NCI-H774 (cell line): ENCODE data around the gene OR51S1.
"Not testable (repeated sequence)": the region's sequence is repeated elsewhere in the genome, so short reads cannot be mapped to it uniquely, and the experiment has no call there.

ENCODE experiments used
- DNase-seq: peaks from one replicate; lab custom pipeline; 2025; lab: John Stamatoyannopoulos, UW

The OR51S1 gene

DNA sequence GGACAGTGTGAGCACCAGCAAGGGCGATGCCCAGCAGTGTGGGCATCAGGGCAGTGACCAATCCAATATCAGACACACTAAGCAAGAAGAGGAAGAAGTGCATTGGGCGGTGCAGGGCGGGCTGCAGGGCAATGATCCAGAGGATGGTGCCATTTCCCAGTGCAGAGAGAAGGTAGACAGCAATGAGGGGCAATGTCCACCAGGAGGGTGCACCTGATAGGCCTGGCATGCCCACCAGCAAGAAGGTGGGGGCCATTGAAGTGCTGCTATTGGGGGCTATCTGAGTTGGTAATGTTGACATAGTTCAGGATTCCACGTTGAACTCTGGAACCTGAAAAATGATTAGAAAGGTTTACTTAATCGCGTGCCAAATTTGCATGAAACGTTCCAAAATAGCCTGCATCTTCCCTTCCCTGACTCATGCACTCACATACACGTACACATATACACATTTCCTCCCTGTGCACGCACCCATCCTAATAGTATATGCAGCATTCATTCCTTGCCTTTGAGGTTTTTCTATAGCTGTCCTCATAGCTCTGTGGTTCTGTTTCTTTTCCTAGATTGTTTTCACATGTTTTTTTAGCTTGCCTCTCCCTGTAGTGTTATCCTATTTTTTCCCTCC is at the start of gene OR51S1:
TSS of gene OR51S1 (minus strand) at position 301 of the 625 bp plus-strand sequence. CDS start at position 301, 0 bp downstream.
- no peak for DNase-seq

GRCh38 chr11:4891996-4892640 is 43.1 kb upstream of the OR51S1 start:
- DNase-seq = no peak

- no peak for DNase-seq
Observed at GRCh38 chr11:4890279-4890678, 41.3 kb upstream of the OR51S1 start.

GRCh38 chr11:4887591-4887990 is 38.6 kb upstream of the OR51S1 start:
- DNase-seq = no peak

DNA sequence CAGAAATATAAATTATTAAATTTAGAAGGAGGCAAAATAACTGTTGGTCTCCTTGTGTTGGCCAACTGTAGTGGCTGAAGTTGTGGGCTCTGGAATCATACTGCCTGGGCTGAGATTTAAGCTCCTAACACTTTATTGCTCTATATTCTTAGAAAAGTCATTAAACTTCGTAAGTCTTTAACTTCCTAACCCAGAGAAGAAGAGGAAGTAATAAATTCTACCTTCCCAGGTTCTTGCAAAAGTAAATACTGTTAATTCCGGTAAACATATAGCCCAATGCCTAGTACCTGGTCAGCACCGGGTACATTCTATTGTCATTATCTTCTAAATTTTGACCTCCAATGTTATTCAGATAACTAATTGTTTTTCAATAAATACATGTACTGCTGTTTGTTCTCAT is 37.2 kb upstream of the OR51S1 start:
- DNase-seq = no peak

DNA sequence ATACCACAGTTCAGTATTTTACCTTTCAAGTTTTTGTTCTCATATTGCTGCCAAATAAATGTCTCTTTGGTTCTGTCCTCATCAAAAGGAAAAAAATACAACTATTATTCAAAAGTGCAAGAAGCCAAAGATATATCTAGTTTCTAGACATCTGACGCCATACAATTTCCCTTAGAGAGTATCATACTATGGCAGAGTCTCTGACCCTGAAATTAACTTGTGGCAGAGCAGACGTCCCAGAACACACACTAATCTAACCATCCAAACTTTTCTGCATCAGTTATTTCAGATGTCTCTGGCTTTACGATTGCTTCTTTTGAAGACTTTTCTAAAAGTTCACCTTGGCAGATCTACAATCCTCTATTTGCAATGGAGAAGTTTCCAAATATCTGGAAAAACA is 35.4 kb upstream of the OR51S1 start:
- no peak for DNase-seq

DNA sequence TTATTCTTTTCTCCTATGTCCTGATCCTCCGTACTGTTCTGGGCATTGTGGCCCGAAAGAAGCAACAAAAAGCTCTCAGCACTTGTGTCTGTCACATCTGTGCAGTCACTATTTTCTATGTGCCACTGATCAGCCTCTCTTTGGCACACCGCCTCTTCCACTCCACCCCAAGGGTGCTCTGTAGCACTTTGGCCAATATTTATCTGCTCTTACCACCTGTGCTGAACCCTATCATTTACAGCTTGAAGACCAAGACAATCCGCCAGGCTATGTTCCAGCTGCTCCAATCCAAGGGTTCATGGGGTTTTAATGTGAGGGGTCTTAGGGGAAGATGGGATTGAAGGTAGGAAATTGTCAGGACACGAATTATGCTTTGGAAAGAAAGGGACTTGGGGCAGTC is 33.5 kb upstream of the OR51S1 start:
- no peak for DNase-seq

DNA sequence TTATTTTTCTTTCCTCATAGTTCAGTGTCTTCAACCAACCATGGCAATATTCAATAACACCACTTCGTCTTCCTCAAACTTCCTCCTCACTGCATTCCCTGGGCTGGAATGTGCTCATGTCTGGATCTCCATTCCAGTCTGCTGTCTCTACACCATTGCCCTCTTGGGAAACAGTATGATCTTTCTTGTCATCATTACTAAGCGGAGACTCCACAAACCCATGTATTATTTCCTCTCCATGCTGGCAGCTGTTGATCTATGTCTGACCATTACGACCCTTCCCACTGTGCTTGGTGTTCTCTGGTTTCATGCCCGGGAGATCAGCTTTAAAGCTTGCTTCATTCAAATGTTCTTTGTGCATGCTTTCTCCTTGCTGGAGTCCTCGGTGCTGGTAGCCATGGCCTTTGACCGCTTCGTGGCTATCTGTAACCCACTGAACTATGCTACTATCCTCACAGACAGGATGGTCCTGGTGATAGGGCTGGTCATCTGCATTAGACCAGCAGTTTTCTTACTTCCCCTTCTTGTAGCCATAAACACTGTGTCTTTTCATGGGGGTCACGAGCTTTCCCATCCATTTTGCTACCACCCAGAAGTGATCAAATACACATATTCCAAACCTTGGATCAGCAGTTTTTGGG is 33.0 kb upstream of the OR51S1 start, which contains the start of gene OR51T1:
TSS of gene OR51T1 (plus strand) at position 41 of the 641 bp plus-strand sequence. CDS start at position 41, 0 bp downstream.
- no peak for DNase-seq

DNA sequence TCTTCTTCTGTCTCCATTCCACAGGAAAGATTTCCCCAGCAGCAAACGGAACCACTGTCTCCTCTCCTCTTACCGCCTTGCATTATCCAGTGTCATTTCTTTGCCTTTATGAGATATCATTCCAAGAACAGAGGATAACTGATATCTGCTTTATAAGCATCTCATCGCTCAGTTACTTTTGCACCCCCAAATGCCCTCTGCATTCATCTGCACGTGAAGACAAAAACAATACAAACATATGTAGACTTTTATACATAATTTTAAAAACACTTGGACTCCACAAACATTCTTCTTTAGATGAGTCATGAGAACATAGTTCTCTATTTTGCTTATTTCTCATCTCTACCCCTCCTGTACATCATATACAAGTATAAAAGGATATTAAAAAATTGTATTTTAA is 32.2 kb upstream of the OR51S1 start:
- no peak for DNase-seq

DNA sequence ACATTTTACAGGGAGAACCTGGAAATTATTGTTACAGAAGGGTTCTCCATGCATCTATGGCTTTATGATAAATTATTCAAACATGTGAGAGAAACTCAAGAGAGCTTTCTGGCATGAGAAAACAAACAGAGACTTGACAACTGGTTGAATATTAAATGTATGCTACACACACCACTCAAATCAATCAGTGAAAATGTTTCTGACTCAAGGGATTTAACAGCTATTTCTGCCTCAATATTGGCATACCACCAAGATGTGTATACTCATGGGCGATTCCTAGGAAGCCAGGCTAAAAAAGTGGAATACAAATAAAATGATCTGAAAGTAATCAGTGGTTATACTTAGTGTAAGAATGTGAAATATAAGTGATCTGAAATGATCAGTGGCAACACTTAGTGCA is 16.8 kb upstream of the OR51S1 start:
- no peak for DNase-seq

DNA sequence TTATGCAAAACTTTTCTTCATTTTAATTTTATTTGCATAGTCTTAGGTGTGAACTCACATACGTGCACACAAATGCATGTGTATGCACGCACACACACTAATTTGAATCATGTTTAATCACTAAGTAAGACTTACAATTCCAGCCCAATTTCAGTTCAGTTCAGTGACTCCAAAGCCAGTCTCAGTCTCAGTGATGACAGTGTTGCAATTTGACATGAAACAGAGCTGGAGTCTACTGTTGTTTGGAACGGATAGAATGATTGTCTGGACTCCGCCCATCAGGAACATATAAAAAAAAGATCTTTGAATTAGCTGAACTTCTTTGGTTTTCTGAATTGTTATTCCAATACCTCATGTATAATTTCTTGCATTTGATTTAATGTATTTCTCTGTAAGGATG is 14.9 kb upstream of the OR51S1 start:
- no peak for DNase-seq

- DNase-seq = no peak
Observed at GRCh38 chr11:4862447-4863236, 13.6 kb upstream of the OR51S1 start.

DNA sequence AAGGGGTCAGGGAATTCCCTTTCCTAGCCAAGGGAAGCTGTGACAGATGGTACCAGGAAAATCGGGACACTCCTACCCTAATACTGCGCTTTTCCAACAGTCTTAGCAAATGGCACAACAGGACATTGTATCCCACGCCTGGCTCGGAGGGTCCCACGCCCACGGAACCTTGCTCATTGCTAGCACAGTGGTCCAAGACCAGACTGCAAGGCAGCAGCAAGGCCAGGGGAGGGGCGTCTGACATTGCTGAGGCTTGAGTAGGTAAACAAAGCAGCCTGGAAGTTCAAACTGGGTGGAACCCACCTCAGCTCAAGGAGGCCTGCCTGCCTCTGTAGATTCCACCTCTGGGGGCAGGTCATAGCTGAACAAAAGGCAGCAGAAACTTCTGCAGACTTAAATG is 5.3 kb upstream of the OR51S1 start:
- DNase-seq = not testable (repeated sequence)

GRCh38 chr11:4851033-4851432 is 2.0 kb upstream of the OR51S1 start:
- DNase-seq = no peak

DNA sequence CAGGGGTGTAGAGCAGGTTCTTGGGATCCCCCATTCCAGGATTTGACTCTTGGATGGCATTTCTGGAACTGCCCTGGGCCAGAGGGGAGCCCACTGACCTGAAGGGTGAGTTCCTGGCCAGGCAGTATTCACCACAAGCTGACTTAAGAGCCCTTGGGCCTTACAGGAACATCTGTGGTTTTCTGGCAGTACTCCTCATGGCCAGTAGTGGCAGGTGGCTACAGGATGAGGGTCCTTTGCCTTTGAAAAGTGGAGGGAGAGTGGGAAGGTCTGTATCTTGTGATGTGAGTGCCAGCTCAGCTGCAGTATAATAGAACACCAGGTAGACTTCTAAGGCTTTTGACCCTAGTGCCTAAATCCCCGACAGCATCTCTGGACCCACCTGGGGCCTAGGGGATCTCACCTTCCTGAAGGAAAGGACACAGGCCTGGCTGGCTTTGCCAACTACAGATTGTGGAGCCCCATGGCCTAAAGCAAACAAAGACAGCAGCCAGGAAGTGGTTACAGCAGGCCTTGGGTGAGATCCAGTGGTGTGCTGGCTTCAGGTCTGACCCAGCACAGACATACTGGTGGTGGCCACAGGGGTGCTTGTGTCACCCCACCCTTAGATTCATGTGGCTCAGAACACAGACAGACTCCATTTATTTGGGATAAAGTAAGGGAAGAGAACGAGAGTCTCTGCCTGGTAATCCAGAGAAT is 9.0 kb downstream of the OR51S1 start:
- no peak for DNase-seq

GRCh38 chr11:4830909-4831308 is 18.1 kb downstream of the OR51S1 start:
- DNase-seq = no peak

- DNase-seq = no peak
Observed at GRCh38 chr11:4830346-4830745, 18.7 kb downstream of the OR51S1 start.

DNA sequence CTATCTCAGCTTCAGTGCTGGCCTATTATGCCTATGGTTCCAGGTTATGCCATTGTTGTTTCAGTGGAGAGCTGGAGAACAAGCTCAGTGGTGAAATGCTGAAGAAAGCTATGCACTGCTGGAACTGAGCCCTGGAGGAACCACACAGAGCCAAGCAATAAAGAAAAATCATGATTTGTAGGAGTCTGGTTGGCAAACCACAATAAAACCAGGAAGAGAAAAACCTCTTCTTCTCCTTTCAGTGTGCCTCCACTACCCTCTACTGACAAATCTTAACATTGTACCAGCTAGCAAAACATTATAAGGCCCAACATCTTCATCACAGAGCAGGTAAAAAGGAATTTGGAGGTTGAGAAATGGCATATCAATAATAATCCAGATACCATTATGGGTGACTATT is 22.6 kb downstream of the OR51S1 start:
- peak; percentile 4 for DNase-seq

- no peak for DNase-seq
Observed at GRCh38 chr11:4825132-4825531, 23.9 kb downstream of the OR51S1 start.

DNA sequence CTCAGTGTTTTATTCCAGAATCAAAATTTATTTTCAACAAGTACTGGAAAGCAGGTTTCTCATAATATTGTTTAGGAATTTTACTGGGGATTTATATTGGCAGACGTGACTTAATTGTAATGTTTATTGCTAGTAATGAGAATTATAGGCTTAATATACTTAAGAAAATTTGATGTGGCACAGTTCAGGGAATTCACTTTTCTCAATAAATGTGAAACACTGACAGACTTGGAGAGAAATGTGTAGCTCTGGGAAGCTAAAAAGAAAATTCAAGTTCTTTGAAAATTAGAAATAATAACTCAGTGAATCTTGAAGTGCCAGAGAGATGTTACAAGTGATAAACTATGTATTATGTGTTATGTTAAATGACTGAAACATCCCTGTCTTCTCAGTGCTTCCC is 28.0 kb downstream of the OR51S1 start, which contains the start of gene OR51F2:
TSS of gene OR51F2 (plus strand) at position 301 of the 400 bp plus-strand sequence. CDS start 101 bp downstream, outside the sequence.
- no peak for DNase-seq

- no peak for DNase-seq
Observed at GRCh38 chr11:4809246-4809645, 39.8 kb downstream of the OR51S1 start.

- DNase-seq = no peak
Observed at GRCh38 chr11:4808476-4808875, 40.5 kb downstream of the OR51S1 start.
